Germinal center (tissue), 1 donor: Measurements from ENCODE around the gene SENP6.
"Not testable (repeated sequence)": the region's sequence is repeated elsewhere in the genome, so short reads cannot be mapped to it uniquely, and the experiment has no call there.

ENCODE experiments used
- DNase-seq: peaks from one replicate; pipeline ENCODE4 v3.0.0; 2012; ENCODE audit warnings: mixed read lengths, low spot score

Gene SENP6

DNA sequence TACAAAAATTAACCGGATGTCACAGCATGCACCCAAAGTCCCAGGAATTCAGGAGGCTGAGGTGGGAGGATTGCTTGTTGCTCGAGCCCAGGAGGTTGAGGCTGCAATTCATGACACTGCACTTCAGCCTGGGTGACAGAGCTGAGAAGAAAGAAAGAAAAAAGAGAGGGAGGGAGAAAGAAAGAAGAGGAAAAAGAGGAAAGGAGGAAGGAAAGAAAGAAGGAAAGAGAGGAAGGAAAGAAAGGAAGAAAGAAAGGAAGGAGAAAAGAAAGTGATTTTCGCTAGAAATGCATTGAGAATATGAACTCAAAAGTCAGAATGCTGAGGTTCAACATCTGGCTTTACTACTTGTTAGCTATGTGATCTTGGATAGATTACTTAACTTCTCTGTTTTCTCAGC is 6.6 kb downstream of the SENP6 start:
- DNase-seq: no peak

DNA sequence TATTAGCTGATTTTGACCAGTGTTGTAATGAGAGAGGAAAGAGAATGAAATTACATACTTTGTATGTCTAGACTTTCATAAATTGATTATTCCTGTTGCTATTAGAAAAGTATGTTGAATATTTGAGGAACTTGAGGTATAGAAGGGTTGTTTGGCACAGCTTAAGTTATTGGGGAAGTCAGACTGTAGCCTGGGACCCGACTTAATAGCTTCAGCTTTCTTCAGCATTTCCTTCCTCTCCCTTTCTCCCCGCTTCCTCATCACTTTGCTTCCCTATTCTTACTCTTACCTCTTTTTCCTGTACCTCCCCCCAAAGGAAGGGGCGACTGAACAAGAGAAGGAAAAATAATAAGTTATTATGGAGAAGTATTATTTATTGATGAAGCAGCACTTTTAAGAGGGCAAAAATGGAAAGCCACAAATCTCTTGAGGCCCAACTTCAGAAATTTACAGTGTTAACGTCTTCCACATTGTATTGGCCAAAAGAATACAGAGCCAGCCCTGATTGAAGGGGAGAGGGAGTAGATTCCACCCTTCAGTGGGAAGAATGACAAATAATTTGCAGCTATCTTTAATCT is 7.4 kb downstream of the SENP6 start:
- peak; percentile 10 for DNase-seq

- DNase-seq: no peak
Observed at GRCh38 chr6:75609639-75610590, 8.2 kb downstream of the SENP6 start.

DNA sequence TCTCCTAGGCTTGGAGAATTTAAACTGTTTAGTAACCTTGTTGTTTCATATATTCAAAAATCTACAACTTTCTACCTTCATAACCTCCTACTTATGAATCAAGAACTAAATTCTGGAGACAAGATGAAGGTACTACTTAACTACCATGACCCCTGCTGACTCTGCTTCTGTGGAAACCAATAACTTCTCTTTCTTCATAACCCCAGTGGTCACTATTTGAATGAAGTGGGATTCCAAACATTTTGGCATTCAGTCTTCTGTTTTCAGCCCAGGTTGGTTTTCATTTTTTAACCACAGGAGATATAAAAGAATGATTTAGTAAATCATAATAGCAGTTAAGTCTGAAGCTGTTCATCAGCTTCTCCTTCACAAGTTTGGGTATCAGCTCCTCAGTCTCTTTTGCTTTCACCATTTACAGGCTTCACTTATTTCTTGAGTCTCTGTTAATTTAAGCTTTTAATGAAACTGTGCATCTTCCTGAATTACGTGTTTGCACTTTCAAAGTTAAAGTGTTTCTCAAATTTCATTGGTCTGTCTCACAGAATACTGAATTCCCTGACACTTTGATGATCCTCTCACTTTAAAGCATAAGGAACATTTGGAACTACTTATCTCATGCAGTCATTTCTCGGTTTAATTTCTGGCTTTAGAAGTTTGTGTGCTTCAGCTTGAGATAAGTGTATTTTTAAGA is 9.5 kb downstream of the SENP6 start:
- no peak for DNase-seq

DNA sequence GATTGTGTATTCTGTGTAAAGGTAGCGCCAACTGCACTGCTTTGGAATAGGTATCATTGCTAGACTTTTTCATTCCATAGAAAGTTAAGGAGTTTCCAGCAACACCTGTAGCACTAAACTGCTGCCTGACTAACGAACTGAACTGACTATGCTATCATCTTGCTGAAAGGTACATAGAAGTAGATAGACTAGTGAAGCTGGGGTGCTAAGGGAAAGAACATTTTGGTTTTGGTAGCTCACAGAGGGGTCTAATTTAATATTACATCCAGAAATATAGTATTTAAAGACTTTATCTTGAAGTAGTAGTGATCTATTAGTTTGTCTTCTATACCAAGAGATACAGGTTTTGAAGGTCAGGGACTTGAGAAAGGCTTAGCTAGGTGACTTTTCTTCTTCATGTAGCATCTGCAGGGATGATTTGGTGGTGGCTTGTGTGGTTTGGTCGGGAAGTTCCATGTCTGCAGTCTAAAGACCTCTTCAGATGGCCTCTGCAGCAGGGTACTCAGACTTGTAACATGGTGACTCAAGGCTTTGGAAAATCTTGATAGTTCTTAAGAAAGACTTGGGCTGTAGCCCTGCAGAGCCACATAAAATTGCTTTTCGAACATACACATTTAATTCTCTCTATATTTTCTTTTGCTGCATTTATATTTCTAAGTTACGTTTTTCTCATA is 10.2 kb downstream of the SENP6 start:
- DNase-seq: no peak

GRCh38 chr6:75612434-75612833 is 10.8 kb downstream of the SENP6 start:
- no peak for DNase-seq

GRCh38 chr6:75613056-75613501 is 11.4 kb downstream of the SENP6 start:
- DNase-seq: no peak

DNA sequence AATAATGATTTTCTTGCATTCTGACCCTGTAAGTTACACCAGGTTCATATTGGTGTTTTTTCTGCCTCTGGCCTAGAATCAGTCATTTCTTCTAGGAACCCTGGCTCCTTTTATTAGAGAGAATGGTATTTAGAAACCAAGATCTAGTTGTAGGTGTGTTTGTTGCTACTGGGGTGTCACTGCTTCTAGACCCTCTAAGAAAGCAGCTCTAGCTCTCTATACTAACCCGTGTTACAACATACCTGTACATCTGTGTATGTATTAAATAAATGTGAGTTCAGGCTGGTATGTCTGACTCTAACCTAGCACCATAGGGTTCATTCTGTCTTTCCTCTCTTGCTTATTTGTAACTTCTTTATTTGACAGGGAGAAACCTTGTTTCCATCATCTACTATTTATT is 16.8 kb downstream of the SENP6 start:
- DNase-seq: no peak

GRCh38 chr6:75619230-75619899 is 17.7 kb downstream of the SENP6 start:
- no peak for DNase-seq

GRCh38 chr6:75620381-75621304 is 19.0 kb downstream of the SENP6 start:
- no peak for DNase-seq

GRCh38 chr6:75621846-75622245 is 20.2 kb downstream of the SENP6 start:
- DNase-seq: no peak

GRCh38 chr6:75623491-75623890 is 21.8 kb downstream of the SENP6 start:
- no peak for DNase-seq

DNA sequence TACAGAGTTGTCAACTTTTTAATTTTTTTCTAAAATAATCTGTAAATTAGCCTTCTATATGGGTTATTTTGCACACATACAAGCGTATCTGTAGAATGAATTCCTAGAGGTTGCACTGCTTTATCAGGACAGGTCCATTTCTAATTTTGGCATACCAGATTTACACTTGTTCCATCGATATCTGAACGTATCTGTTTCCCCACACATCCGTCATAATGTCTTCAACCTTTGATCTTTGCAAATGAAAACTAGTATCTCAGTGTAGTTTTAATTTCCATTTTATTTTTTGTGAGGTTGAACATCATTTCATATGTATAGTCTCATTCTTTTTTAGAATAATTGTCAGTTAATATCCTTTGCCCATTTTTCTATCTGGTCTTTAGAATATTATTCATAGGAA is 22.7 kb downstream of the SENP6 start:
- DNase-seq: no peak

- no peak for DNase-seq
Observed at GRCh38 chr6:75624988-75625387, 23.3 kb downstream of the SENP6 start.

DNA sequence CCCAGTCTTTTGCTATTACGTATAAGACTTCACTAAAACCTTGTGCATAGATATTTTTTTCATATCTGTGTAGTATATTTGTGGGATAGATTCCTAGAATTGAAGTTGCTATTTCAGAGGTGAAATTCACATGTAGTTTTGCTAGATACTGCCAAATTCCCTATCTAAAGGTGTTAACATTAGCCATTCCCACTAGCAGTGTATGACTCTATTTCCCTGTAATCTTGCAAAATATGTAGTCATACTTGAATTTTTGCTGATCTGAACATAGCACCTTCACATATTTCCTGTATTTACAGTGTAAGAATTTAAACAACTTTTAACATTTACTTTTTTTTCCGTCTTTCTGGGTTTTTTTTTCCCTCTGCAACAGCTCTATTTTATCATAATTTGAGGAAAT is 24.9 kb downstream of the SENP6 start:
- DNase-seq: no peak

DNA sequence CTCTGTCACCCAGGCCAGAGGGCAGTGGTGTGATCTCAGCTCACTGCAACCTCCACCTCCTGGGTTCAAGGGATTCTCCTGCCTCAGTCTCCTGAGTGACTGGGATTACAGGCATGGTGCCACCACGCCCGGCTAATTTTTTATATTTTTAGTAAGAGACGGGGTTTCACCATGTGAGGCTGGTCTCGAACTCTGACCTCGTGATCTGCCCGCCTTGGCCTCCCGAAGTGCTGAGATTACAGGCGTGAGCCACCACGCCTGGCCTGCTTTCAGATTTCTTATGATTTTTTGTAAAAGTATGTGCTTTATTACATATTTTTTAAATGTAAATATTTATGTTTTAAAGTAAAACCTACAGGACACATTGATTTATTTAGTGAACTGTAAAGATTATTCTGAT is 26.0 kb downstream of the SENP6 start:
- DNase-seq: not testable (repeated sequence)

- no peak for DNase-seq
Observed at GRCh38 chr6:75631859-75632635, 30.4 kb downstream of the SENP6 start.

GRCh38 chr6:75633045-75633444 is 31.4 kb downstream of the SENP6 start:
- DNase-seq: no peak

GRCh38 chr6:75642311-75642710 is 40.6 kb downstream of the SENP6 start:
- DNase-seq: no peak

GRCh38 chr6:75643173-75643572 is 41.5 kb downstream of the SENP6 start:
- DNase-seq: no peak
